Transverse colon (tissue), 4 donors: ENCODE results near the gene KIAA0232.

ENCODE experiments used
- CTCF ChIP-seq, 5 experiments: fragments of 200-600 bp in 3 of 5; fragments of 450-650 bp in 2 of 5; sonication (generic) in 3 of 5; IDR thresholded peaks; 1 replicate in 2 of 5; 2 replicates in 3 of 5; pipeline ENCODE4 v1.5.1; 2016 to 2017; ENCODE audit warnings: antibody characterized with exemption in 5 of 5, inconsistent platforms in 3 of 5, mild to moderate bottlenecking in 2 of 5, moderate library complexity in 1 of 5
- EP300 ChIP-seq: sonication (generic); formaldehyde crosslinking; IDR thresholded peaks from one replicate; pipeline ENCODE4 v1.6.1; 2017; ENCODE audit warnings: antibody characterized with exemption, low read depth
- POLR2A ChIP-seq: fragments of 450-650 bp; IDR thresholded peaks from one replicate; pipeline ENCODE4 v1.6.1; 2016; ENCODE audit warnings: antibody characterized with exemption, mild to moderate bottlenecking, moderate library complexity
- POLR2AphosphoS5 ChIP-seq, 3 donors: sonication (generic); formaldehyde crosslinking; IDR thresholded peaks; one replicate each; pipeline ENCODE4 v1.6.1; 2016; ENCODE audit warnings: antibody characterized with exemption in 3 of 3

- TF ChIP-seq POLR2A (no peak), CTCF (IDR thresholded peaks at IDR 0.05) (no peak), POLR2AphosphoS5 (IDR thresholded peaks at IDR 0.05) (no peak), EP300 (no peak)
Measured at GRCh38 chr4:6761649-6762615, 20.6 kb upstream of the KIAA0232 start.
